Left ventricle myocardium superior (tissue), 1 donor: ENCODE results near the gene CAV3. TPM values are rescaled to one million over a fixed set of nuclear protein-coding genes. Genes with fewer than 3 reads are reported as not detected.

Experiments used
- ATAC-seq: fragments of 200-7000 bp; cut with Tn5 transposase; one replicate; pipeline ENCODE4 v1.9.1; 2020; ENCODE audit warnings: mild to moderate bottlenecking, moderate library complexity
- DNase-seq: peaks from one replicate; pipeline ENCODE4 v3.0.0-alpha.2; 2020
- intact Hi-C: fragments of 100-400 bp; cut with micrococcal nuclease; formaldehyde crosslinking; loops from one replicate; pipeline ENCODE4 v1.11.0; 2022
- total RNA-seq: library from RNA; stranded (reverse); fragmentation: NEBNext Ultra II Directional; extraction: Animal tissue kit (Norgen Biotek cat#: 25700); gene quantifications from one replicate; pipeline ENCODE4 v1.2.1, GENCODE V29; 2021
- donor health status: DM: no; HTN: yes; CAD: no; lungs with severe emphysema.

Gene CAV3
- total RNA-seq, 1 donor from 2014 or later, result 28.2 TPM

- ATAC-seq (peak; percentile 48), DNase-seq (no peak)
- intact Hi-C loops, result no loop called here
Observed at GRCh38 chr3:8757551-8758518, 24.2 kb downstream of the CAV3 start.

GRCh38 chr3:8759038-8759707 is 25.6 kb downstream of the CAV3 start:
- no peak for ATAC-seq
- DNase-seq, result no peak
- intact Hi-C loops, result no loop called here

GRCh38 chr3:8760091-8760490 is 26.5 kb downstream of the CAV3 start:
- ATAC-seq, result no peak
- DNase-seq, result no peak
- intact Hi-C loops, result no loop called here

- intact Hi-C loops, result no loop called here
- ATAC-seq (no peak), DNase-seq (no peak)
Observed at GRCh38 chr3:8760506-8760905, 26.9 kb downstream of the CAV3 start.

GRCh38 chr3:8761866-8762265 is 28.3 kb downstream of the CAV3 start:
- ATAC-seq (no peak), DNase-seq (no peak)
- intact Hi-C loops, result no loop called here

GRCh38 chr3:8762607-8763377 is 29.2 kb downstream of the CAV3 start:
- no peak for ATAC-seq
- intact Hi-C loops, result no loop called here

GRCh38 chr3:8764528-8764927 is 30.9 kb downstream of the CAV3 start:
- intact Hi-C loops, result no loop called here
- ATAC-seq (no peak), DNase-seq (no peak)

More at GRCh38 chr3:8762607-8763377, 29.2 kb downstream of the CAV3 start:
- DNase-seq, result no peak

GRCh38 chr3:8765528-8765927 is 31.9 kb downstream of the CAV3 start:
- ATAC-seq (no peak), DNase-seq (no peak)
- intact Hi-C loops, result no loop called here

GRCh38 chr3:8766148-8766547 is 32.5 kb downstream of the CAV3 start:
- ATAC-seq, result no peak
- no peak for DNase-seq
- intact Hi-C loops, result no loop called here

- intact Hi-C loops, result no loop called here
- DNase-seq (no peak), ATAC-seq (no peak)
Observed at GRCh38 chr3:8767256-8767666, 33.7 kb downstream of the CAV3 start.

GRCh38 chr3:8767667-8768363 is 34.2 kb downstream of the CAV3 start:
- peak; percentile 43 for DNase-seq
- ATAC-seq, result peak; percentile 58

GRCh38 chr3:8768364-8769087 is 34.9 kb downstream of the CAV3 start:
- DNase-seq, result no peak
- intact Hi-C loops, result no loop called here
- no peak for ATAC-seq

More at GRCh38 chr3:8767667-8768363, 34.2 kb downstream of the CAV3 start:
- intact Hi-C loops, result no loop called here

GRCh38 chr3:8769088-8769822 is 35.7 kb downstream of the CAV3 start, which contains the start of gene OXTR:
TSS of gene OXTR (minus strand) at chr3:8769613. CDS start at chr3:8768187, 1,426 bp downstream.
- intact Hi-C loops, result no loop called here
- ATAC-seq, result peak; percentile 92
- peak; percentile 80 for DNase-seq

- intact Hi-C loops, result no loop called here
- DNase-seq, result no peak
- ATAC-seq, result peak; percentile 81
Observed at GRCh38 chr3:8773941-8774542, 40.4 kb downstream of the CAV3 start.

- intact Hi-C loops, result no loop called here
- DNase-seq (no peak), ATAC-seq (no peak)
Observed at GRCh38 chr3:8775181-8775580, 41.6 kb downstream of the CAV3 start.

GRCh38 chr3:8775602-8776001 is 42.0 kb downstream of the CAV3 start:
- no peak for ATAC-seq
- no peak for DNase-seq
- intact Hi-C loops, result no loop called here

- DNase-seq (no peak), ATAC-seq (no peak)
- intact Hi-C loops, result no loop called here
Observed at GRCh38 chr3:8776406-8776805, 42.8 kb downstream of the CAV3 start.
